GOT3 (cell line): Measurements from ENCODE around the gene C1orf87.

Experiments
- DNase-seq: peaks from one replicate; lab custom pipeline; 2025; ENCODE audit warnings: mixed read lengths; lab: John Stamatoyannopoulos, UW

C1orf87 gene, protein sequence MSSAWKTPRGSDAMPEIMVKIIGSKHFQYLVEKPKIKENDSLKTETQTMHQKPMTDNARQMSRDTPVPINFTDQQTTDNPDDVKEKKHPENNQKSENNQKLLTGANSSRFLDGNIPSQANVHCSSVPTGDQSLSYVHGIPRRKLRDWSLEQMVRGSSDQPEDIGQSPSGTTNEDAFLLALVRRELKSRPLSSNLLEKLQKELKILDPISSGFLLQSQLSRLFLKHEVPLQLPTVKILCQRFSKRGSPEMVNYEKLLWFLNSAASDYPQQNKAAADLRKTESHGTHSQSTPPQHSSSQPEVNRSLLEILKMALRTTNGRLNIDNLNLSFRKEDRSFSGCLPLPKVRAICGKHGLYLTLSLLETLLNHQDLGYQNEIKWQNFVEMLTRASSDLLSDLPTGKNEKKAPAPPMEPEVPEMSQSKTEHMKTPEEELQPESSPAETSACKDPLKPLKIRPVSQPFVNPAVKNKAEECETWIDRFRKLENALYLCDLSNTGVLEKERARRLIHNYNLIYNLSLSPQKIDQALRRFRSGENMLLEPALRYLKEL

DNA sequence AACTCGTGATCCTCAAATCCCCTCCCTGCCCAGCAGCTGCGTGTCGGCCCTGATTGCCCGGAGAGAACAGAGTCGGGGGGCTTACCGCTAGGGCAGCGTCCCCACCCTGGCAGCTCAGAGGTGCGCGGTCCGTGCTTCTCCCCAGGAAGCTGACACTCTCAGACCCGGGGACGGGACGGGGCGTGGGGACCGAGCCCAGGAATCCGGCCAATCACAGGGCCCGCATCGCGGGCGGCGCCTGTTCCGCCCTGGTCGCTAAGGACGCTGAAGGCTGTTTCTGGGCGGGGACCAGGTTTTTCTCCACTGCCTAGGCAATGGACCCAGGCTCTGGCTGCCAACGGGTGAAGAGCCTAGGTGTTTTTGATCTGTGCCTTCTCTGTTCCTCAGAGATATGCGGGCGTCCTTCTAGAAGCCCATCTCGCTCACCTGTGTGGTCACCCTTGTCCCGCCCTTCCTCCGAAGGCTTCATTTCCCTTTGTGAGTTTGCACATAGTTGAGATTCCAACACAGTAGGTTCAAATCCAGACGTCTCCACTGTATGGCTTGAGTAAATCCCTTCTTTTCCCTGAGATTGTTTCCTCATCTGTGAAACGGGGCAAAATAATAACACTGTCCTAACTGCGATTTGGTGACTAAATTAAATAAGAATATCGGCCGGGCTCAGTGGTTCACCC lies at the start of gene C1orf87:
C1orf87 (minus strand) TSS at position 166 of the 674 bp plus-strand sequence. CDS start 1,127 bp downstream, outside the sequence.
- no peak for DNase-seq

DNA sequence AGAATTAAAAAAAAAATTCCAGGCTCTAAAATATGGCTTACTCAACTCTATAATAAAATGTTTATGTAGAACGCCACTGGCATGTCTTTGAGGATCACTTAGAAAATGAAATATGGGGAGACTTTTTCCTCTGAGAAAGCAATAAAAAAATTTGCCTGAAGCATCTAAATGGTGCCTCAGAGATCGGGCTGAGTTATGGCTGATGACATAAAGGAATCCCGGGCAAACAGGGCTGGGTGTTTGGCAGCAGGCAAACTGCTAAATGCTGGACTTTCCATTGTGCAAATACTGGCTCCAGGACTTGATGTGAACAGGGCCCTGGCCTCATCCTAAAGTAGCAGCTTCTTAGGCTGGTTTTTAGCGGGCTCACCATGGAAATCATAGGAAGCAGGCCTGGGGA lies 44.5 kb upstream of the C1orf87 start:
- DNase-seq, result no peak

DNA sequence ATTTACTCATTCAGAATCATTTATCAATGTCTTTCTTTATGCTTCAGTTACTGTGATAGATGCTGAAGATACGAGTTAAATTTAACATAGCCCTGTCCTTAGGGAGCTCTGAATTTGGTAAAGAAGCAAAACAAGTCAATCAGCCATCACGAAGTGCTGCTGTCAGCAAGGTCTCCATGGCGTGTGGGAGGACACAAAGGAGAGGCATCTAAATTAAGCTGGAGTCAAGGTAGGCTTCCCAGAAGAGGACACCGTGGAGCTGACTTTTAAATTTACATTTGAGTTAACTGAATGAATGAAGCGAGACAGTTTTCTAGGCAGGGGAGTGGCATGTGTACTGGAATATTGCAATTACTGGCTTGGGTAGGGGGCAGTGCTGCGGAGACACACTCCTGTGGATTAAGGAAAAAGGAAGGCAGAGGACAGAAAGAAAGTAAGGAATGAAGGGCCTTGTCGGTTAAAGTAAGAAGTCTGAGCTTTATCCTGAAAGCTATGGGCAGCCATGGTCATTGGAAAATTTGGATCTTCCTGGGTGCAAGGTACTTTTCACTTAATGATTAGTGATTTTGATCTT lies 41.3 kb upstream of the C1orf87 start:
- DNase-seq, result no peak

DNA sequence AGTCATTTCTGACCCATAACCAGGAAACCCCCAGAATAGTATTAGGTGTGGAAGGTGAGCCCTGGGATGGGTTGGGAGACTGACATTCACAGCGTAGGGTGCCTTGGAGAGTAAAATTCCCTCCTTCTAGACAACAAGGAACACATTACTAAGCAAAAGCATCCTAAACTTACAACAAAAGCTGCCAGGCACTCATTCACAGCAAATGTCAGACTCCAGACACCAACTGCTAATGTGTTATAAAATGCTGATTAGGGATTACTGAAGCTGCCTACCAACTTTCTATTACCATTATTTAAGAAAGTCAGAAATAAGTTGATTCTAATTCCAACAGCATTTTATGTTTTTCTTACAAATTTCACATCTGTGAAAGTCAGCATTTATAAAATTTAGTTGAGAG lies 40.0 kb upstream of the C1orf87 start:
- DNase-seq, result no peak

DNA sequence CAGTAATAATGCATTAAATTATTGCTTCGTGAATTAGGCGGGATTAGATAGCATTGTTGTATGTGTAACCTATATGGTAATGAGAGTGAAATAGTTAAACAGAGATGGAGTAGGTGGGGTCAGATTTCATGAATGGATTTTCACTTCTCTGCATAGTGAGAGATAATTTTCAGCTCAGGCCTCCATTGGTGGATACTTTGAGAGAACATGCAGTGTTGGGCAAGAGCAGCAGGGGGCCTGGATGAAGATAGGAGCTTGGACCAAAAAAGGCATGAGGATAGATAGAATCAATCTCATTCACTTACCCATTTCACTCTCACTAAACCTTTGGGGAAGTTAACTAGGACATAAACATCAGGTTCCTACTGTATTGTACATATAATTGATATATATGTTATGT lies 39.5 kb upstream of the C1orf87 start:
- DNase-seq, result no peak

DNA sequence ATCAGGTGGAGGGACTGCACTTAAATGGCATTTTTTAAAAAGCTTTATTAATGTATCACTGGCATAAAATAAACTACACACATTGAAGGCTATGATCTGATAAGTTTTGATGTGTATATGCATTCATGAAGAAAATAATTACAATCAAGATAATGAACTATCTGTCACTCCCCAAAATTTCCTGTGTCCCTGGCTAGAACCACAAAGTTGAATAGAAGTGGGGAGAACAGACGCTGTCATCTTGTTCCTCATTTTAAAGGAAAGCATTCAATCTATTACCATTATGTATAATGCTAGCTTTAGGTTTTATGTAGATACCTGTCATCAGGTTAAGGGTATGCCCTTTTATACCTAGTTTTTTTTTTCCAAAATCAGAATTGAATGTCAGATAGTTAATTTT lies 38.1 kb upstream of the C1orf87 start:
- DNase-seq, result no peak

DNA sequence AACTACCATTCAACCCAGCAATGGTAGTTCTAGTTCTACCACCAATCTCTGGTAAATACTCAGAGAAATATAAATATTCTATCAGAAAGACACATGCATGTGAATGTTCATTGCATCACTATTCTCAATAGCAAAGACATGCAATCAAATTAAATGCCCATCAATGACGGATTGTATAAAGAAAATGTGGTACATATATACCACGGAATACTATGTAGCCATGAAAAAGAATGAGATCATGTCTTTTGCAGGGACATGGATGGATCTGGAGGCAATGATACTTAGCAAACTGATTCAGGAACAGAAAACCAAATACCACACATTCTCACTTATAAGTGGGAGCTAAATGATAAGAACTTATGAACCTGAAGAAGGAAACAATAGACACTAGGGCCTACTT lies 37.5 kb upstream of the C1orf87 start:
- DNase-seq, result no peak

DNA sequence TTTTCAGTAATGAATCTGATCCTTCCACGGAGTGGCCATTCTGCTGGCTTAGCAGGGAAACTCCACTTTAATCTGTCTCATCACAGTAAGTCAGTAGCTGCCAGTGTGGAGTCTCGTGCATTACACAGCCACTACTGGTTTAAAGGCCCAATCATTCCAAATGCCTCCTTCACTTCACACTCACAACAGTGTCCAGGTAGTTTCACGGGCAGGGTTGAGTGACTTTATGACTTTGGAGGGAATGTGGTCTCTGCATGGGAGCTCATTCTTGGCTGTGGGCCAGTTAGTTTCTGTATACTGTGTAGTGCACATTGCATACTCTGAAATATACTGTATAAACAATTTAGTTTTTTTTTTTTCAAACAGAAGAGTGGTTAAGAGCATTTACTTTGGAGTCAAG lies 34.6 kb upstream of the C1orf87 start:
- DNase-seq, result no peak

DNA sequence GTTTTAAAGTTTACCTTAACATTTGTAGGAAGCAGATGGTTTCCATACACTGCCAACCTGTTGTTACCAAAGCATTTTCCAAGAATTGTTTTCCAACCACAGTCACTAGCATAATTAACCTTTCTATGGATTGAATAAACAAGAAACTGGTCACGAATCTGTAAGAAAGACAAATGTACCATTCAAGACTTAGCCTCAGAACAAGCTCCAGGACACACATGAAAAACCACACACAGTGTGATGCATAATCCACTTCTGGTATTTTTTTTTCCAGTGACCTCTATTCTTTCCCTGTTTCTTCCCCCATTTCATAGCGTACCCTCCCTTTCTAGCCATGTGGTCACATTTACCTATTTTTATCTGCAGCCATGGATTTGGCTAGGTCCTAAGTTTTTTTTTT lies 29.6 kb upstream of the C1orf87 start:
- no peak for DNase-seq

DNA sequence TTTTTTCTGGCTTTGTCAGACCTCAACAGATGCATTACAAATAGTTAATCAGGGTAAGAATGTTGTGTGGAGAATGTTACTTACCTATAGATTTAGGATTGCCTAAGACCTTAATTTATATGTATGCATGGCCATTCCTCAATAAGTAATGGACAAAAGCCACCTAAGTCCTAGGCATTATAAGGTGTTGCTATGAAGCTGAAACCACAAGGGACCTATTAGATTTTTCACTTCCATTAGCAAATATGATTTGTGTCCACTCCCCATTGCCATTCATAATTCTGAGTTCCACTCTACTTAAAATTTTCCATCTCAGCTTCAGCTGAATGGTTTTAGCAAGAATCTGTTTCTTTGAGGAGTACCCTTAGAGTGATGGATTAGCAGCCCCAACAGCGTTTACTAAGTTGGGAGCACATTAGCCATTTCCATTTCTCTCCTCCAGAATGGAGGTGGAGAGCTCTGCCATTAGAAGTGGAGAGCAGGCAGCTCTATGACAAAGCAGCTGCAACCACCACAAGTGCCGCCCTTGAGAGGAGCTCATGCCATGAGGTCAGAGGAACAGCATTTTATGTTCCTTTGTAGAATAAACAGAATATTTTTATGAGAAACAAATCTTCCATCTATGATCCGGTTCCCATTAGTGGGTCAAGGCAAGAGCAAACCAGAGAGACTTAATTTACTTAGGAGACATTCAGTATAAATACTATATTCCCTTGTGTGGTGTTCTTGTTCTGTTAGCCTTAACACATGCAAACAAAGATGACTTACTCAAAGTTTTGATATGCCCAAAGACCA lies 28.9 kb upstream of the C1orf87 start:
- no peak for DNase-seq

DNA sequence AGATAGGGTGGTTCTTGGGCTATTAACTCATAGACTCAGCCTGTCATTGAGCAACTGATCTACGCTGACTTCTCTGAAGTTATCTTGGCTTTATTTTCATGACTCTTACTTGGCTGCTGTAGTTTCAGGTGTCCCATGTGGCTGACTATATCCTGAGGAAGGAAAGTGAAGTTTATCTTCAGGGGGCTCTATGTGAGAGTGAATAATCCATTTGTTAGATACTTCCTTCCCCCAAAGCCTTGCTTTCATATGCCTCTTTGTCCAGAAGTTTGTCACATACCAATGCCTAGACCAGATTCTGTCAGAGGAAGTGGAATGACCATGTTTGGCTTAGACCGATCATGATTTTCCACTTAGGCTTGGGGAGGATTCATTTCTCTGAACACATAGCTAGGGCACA lies 27.9 kb upstream of the C1orf87 start:
- no peak for DNase-seq

DNA sequence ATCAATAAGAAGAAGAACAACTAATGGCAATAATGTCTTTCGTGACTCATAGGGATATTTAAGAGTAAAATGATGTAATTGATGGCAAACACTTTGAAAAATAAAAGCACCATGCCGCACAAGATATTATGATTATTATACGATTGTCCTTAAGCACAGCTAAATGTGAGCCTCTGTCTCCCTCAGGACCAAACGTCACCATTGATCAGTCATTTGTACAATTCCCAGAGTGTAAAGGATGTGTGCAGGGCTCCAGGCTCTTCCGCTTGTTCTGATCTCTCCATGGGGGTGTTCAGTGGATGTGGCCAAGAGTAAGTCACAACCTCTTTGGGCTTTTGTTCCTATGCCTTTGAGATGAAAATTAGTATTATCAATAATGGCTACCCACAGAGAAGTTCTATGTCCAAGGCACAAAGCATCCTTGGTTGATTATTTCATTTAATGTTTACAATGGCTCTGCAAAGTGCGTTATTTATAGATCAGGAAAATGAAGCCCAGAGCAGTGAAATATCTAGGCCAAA lies 17.7 kb upstream of the C1orf87 start:
- no peak for DNase-seq

DNA sequence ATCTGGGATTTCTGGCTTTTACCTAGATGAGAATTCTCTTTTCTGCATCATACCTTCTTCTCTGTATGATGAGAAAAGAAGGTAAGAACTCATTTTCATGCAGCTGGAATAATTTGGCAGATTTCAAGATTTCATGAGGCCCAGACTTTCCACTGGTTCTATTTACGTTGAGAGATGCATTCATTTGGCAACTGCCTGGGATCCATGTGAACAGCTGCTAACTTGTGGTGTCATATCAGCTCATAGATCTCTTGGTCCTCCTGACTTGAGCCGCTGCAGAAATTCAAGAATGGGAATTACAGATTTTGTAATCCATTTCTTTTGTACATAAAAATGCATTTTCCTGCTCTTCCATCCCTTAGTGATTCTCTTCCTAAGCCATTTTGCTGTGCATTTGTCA lies 17.1 kb upstream of the C1orf87 start:
- DNase-seq, result no peak

DNA sequence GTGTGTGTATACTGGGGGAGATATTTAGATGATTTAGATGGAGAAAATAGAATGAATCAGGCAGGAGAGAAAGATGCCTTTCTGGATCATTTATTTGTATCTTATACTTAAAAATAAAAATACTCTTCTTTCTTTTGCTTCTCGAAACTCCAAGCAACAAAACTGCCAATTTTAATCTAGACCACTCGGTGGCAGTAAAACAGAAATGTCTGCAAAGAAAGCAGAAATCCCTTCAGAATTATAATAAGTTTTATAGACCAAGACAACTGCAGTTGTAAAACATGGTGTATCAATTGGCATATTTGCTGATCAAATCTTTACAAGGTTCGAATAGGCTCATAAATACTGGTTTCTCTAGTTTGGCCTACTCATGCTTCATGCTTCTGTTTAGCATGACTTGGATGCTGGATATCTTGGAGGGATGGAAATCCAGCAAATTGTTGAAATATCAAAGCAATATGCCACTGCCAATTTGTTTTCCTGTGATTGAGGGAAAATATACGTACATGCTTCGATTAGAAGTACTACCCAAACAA lies 15.1 kb upstream of the C1orf87 start:
- no peak for DNase-seq

DNA sequence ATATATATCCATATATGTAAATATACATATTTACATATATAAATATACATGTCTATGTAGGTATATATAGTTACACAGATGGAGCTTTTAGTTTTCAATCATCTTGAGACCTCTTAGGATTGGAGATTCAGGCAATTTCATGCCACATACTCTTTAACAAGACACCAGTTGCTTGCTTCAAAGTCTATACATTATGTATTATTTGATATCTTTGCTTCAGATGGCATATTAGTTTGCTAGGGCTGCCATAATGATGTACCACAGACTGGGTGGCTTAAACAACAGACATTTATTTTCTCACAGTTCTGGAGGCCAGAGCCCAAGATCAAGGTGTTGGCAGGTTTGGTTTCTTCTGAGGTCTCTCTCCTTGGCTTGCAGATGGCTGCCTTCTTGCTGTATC lies 14.1 kb upstream of the C1orf87 start:
- no peak for DNase-seq

DNA sequence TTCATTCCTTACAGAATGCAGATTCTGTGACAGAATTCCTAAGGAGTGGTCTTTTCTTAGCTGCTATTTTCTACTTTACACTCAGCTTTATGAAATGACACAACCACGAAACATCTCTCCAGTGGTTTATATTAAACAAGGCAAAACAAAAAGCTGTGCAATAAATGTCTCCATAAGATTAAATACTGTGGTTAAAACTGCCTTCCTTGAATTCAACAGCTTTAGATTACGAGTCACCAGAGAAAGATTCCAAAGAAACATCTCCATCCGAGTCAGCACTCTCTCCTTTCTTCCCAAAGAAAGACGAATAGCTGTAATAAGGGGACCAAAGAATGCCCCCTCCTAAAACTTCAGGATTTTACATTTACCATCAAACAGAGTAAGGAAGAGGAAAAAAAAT lies 4.6 kb upstream of the C1orf87 start:
- DNase-seq, result no peak

DNA sequence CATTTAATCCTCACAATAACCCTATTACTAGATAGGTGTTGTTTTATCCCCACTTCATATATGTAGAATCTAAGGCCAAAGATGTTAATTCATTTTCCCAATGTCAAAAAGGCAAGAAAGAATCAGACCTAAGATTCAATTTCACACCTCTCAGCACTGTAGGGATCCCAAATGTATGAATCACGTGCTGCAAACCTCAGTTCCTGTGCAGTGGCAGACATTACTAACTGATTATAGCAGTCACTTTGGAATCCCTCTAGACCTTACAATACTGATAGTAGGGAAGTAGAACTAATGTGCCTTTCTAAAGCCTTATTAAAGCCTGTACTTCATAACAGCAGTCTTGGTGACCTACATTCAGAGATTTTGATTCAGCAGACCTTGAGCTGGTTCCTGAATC lies 2.3 kb downstream of the C1orf87 start:
- no peak for DNase-seq

DNA sequence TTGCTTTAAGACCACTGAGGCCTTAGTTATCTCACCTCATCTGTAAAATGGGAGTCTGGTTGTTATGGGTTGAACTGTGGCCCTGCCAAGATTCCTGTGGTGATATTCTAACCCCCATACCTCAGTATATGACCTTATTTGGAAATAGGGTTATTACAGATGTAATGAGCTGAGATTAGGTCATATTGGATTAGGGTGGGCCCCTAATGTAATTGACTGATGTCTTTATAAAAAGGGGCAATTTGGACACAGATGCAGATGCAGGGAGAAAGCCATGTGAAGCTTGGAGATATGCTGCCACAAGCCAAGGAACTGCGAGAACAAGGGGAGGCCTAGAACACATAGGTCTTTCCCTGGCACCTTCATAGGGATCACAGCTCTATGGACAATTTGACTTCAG lies 3.9 kb downstream of the C1orf87 start:
- no peak for DNase-seq

DNA sequence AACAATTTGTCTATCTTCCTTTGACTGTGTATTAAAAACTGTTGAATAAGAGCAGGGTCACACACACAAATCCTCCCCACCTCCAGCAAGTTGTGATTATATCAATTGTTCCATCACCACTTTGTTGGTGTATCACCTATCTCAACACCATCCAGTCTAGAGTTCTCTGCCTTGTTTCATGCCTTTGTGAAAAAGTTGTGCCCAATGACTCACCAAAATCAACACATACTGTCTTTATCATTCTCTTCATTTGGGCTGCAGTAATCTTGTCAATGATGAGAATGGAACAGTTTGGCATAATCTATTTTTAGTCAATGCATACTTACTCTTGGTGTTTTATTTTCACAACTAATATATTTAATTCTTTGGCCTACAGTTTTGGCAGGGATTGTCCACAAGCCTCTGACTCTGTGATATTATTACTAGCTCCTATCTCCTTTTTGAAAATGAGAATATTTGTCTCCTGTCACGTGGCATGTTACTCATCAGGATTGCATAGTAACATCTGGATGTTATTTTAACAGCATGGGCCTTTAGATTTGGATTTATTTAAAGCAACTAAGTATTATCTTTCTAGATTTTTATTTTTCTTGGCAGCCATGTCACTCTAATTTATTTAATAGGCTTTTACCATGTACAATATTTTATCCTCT lies 5.1 kb downstream of the C1orf87 start:
- no peak for DNase-seq

DNA sequence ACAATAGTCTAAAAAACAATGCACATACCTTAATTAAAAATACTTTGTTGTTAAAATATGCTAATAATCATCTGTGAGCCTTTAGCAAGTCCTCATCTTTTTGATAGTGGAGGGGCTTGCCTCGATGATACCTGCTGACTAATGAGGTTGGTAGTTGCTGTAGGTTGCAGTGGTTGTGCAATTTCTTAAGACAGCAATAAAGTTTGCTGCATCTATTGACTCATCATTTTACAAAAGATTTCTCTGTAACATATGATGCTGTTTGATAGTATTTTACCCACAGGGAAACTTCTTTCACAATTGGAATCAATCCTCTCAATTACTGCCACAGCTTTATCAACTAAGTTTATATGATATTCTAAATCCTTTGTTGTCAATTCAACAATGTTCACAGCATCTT lies 7.6 kb downstream of the C1orf87 start:
- no peak for DNase-seq

DNA sequence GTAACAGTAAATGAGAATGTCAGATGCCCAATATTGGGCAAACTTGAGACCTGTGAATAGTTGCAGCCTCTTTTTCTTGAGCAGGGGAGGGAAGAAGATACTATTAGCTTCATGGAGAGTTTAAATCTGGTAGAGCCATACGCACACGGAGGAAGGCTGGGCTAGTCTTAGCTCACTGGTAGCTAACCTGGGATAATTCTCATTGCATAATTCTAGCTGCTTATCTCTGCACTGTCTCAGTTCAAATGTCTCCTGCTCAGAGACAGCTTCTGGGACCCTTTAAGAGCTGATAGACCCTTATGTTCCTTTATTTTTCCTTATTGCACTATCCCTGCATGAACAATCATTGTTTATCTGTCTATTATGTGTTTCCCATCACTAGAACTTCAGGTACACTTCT lies 8.4 kb downstream of the C1orf87 start:
- no peak for DNase-seq
